Ishikawa (cell line): Measurements from ENCODE around the gene TMEM72.

Experiments used
- CEBPB ChIP-seq: IDR thresholded peaks from 2 replicates; pipeline ENCODE4 v1.6.1; 2012
- CREB1 ChIP-seq: IDR thresholded peaks from 2 replicates; pipeline ENCODE4 v1.6.1; 2012; ENCODE audit warnings: low read depth
- EGR1 ChIP-seq: IDR thresholded peaks from 2 replicates; pipeline ENCODE4 v1.6.1; 2012
- EP300 ChIP-seq: IDR thresholded peaks from 2 replicates; pipeline ENCODE4 v1.6.1; 2012; ENCODE audit warnings: borderline replicate concordance
- FOXM1 ChIP-seq: IDR thresholded peaks from 2 replicates; pipeline ENCODE4 v1.6.1; 2012; ENCODE audit warnings: low read depth, borderline replicate concordance
- MAX ChIP-seq: IDR thresholded peaks from 2 replicates; pipeline ENCODE4 v1.6.1; 2012
- NFIC ChIP-seq: IDR thresholded peaks from 2 replicates; pipeline ENCODE4 v1.6.1; 2012
- RAD21 ChIP-seq: IDR thresholded peaks from 2 replicates; pipeline ENCODE4 v1.6.1; 2012; ENCODE audit warnings: low read depth
- REST ChIP-seq: IDR thresholded peaks from 2 replicates; pipeline ENCODE4 v1.6.1; 2012; ENCODE audit warnings: low read depth, mild to moderate bottlenecking
- TAF1 ChIP-seq: IDR thresholded peaks from 2 replicates; pipeline ENCODE4 v1.6.1; 2012; ENCODE audit warnings: low read depth, mild to moderate bottlenecking
- TCF12 ChIP-seq: IDR thresholded peaks from 2 replicates; pipeline ENCODE4 v1.6.1; 2012; ENCODE audit warnings: low read depth
- TEAD4 ChIP-seq: IDR thresholded peaks from 2 replicates; pipeline ENCODE4 v1.6.1; 2012
- USF1 ChIP-seq: IDR thresholded peaks from 2 replicates; pipeline ENCODE4 v1.6.1; 2012
- YY1 ChIP-seq: IDR thresholded peaks from 2 replicates; pipeline ENCODE4 v1.6.1; 2012; ENCODE audit warnings: low read depth
- ZBTB7A ChIP-seq: IDR thresholded peaks from 2 replicates; pipeline ENCODE4 v1.6.1; 2012; ENCODE audit warnings: low read depth

Gene TMEM72

GRCh38 chr10:44951576-44952226, 40.6 kb downstream of the TMEM72 start:
- TF ChIP-seq CREB1 (no peak), CEBPB (no peak), REST (no peak), USF1 (no peak), TAF1 (no peak), ZBTB7A (no peak), EP300 (no peak), EGR1 (no peak), TEAD4 (no peak), FOXM1 (no peak), NFIC (no peak), MAX (no peak), YY1 (no peak), TCF12 (no peak), RAD21 (no peak)

- TF ChIP-seq EP300 (no peak), USF1 (no peak), FOXM1 (no peak), RAD21 (no peak), EGR1 (no peak), TAF1 (no peak), TEAD4 (no peak), NFIC (no peak), CEBPB (no peak), CREB1 (no peak), MAX (no peak), REST (no peak), YY1 (no peak)
These were observed 41.7 kb downstream of the TMEM72 start for GRCh38 chr10:44952779-44953231.

GRCh38 chr10:44954042-44954441, 42.9 kb downstream of the TMEM72 start:
- no peak for TF ChIP-seq TAF1
- no peak for TF ChIP-seq CEBPB
- no peak for TF ChIP-seq CREB1
- TF ChIP-seq REST, result no peak
- TF ChIP-seq YY1, result no peak
- no peak for TF ChIP-seq FOXM1
- TF ChIP-seq TEAD4, result no peak
- no peak for TF ChIP-seq USF1
- no peak for TF ChIP-seq RAD21

- no peak for TF ChIP-seq CREB1
- no peak for TF ChIP-seq EP300
- TF ChIP-seq FOXM1, result no peak
- TF ChIP-seq CEBPB, result no peak
- TF ChIP-seq MAX, result no peak
- TF ChIP-seq EGR1, result no peak
- no peak for TF ChIP-seq YY1
- TF ChIP-seq ZBTB7A, result no peak
- no peak for TF ChIP-seq RAD21
- TF ChIP-seq TCF12, result no peak
- no peak for TF ChIP-seq USF1
- no peak for TF ChIP-seq REST
- no peak for TF ChIP-seq TAF1
These were observed 43.8 kb downstream of the TMEM72 start for GRCh38 chr10:44954962-44955361.
